ENCODE results near the gene NTRK3. TPM values are rescaled to one million over a fixed set of nuclear protein-coding genes. Genes with fewer than 3 reads are reported as not detected.

The NTRK3 gene
- total and polyA plus RNA-seq, 2 of the 8 experiments (the other 6 are each of a cell fraction or from before 2014, with no cell fraction given), result 4.5 to 6.8 TPM

DNA sequence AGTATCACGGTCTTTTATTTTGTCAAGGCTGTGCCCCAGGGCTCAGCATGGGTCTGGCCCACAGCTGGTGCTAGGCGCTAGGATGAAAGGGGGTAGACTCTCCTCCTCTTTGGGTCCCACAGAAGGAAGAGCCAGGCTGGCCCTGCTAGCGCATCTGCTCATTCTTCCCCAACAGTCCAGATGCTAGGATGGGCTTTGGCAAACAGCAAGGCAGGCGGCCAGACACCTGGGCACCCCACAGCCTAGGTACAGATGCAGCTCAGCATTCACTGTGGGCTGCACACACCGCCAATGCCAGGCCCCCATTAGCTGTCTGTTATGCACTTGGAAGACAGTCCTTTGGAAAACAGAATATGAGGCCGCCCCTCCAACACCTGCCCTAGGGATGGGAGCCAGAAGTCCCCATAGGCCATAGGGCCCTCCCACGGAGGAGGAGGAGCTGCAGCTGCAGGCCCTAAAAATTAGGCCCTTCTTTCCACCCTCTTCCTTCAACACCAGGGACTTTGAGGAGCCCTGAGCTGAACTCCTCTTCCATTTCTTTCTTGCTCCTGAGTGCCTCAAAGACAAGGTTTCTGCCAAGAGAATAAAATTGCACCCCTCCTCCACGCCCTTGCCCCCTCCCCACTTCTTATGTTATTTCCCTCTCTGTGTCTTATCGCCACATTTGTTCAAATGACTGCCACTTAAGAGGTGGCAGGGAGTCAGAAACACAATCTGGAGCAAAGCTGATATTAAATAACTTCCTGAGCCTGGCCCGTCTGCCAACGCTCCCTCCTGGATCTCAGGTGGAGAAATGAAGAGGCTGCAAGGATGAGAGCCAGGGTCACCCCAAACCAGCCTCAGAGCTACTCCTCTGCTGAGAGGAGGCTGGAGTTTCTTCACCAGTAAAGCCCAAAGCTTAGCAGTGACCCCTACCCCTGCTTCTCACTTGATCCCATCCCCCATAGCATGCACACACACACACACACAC is 13.7 kb downstream of the NTRK3 start:
- FAIRE-seq, result no peak
- H3K9ac ChIP-seq (replicated peaks in 1 of 4; ENCODE audit: extremely low read depth in 1 of 4, low read depth in 3 of 4, low read length in 3 of 4), result no peak overlapping the region
- H2AK5ac ChIP-seq (ENCODE audit: low read depth, low read length), result no peak overlapping the region
- H3K4me3 ChIP-seq (ENCODE audit: extremely low read depth in 1 of 4, insufficient read depth in 2 of 4, low read depth in 3 of 4, low read length in 4 of 4), result no peak overlapping the region
- H3K36me3 ChIP-seq (ENCODE audit: control insufficient read depth in 2 of 4, insufficient read depth in 4 of 4, low read length in 3 of 4), result no peaks in the 10 kb centered on the region
- no peaks in the 10 kb centered on the region for H3K79me1 ChIP-seq (ENCODE audit: low read depth, low read length)
- no peak overlapping the region for H3K23ac ChIP-seq (ENCODE audit: insufficient read length)
- H4K20me1 ChIP-seq (replicated peaks in 1 of 2; ENCODE audit: control insufficient read depth in 1 of 2, insufficient read depth in 2 of 2, low read length in 2 of 2), result no peaks in the 10 kb centered on the region
- DNase-seq (ENCODE audit: low read depth in 1 of 2, low spot score in 2 of 2), result no peak
- H3K27ac ChIP-seq (ENCODE audit: low read depth, low read length), result no peak overlapping the region
- CTCF ChIA-PET (ENCODE audit: partially characterized antibody), result interaction anchor here (0.7 to 10.7 kb wide), 37 partner anchors 9 to 626 kb away, joined by 3 to 144 read pairs (median 4); partner anchors contain the start of gene NTRK3
- H3K4me2 ChIP-seq (ENCODE audit: insufficient read depth in 1 of 2, low read depth in 2 of 2, low read length in 2 of 2), result no peak overlapping the region
- H3K4ac ChIP-seq (replicated peaks; ENCODE audit: insufficient read length, low read depth, low read length), result no peak overlapping the region
- H2BK120ac ChIP-seq (replicated peaks; ENCODE audit: low read depth, low read length), result no peak overlapping the region
- H4K91ac ChIP-seq (replicated peaks; ENCODE audit: insufficient read length, low read length), result no peak overlapping the region
- TF ChIP-seq HDAC2 (IDR thresholded peaks at IDR 0.05; ENCODE audit: borderline replicate concordance in 1 of 2, low read depth in 2 of 2, low read length in 2 of 2), result no peak
- TF ChIP-seq EZH2 (IDR thresholded peaks at IDR 0.05; ENCODE audit: low read depth, low read length, severe bottlenecking), result no peak
- TF ChIP-seq NANOG (IDR thresholded peaks at IDR 0.05; ENCODE audit: insufficient read depth, low read depth, low read length, poor library complexity, severe bottlenecking), result no peak
- TF ChIP-seq POLR2A (IDR thresholded peaks at IDR 0.05; ENCODE audit: control extremely low read depth in 1 of 2, low read depth in 2 of 2, low read length in 2 of 2), result no peak
- no peak for TF ChIP-seq HDAC6 (IDR thresholded peaks at IDR 0.05; ENCODE audit: low read depth, low read length)
- TF ChIP-seq, protein P1, sequence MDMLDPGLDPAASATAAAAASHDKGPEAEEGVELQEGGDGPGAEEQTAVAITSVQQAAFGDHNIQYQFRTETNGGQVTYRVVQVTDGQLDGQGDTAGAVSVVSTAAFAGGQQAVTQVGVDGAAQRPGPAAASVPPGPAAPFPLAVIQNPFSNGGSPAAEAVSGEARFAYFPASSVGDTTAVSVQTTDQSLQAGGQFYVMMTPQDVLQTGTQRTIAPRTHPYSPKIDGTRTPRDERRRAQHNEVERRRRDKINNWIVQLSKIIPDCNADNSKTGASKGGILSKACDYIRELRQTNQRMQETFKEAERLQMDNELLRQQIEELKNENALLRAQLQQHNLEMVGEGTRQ (IDR thresholded peaks at IDR 0.05; ENCODE audit: low read length), result no peak
- no peak for TF ChIP-seq CEBPB (IDR thresholded peaks at IDR 0.05; ENCODE audit: low read depth, low read length)
- no peak for TF ChIP-seq SAP30 (IDR thresholded peaks at IDR 0.05; ENCODE audit: insufficient read depth, insufficient replicate concordance, low read length)
- no peak for TF ChIP-seq JUND (IDR thresholded peaks at IDR 0.05; ENCODE audit: low read length)
- H2BK15ac ChIP-seq (ENCODE audit: low read length), result no peak overlapping the region
- H3K4me1 ChIP-seq (replicated peaks in 1 of 4; ENCODE audit: control insufficient read depth in 3 of 4, insufficient read depth in 4 of 4, low read length in 3 of 4), result peaks cover 0 to 7% (median 4%) of the 10 kb centered on the region in 4 experiments; a peak in 4 of 7 replicates
- POLR2A ChIA-PET (ENCODE audit: partially characterized antibody), result no interaction called here
- H2BK20ac ChIP-seq (ENCODE audit: low read length), result no peak overlapping the region
- no peak overlapping the region for H3K18ac ChIP-seq (ENCODE audit: extremely low read depth, low read length)
- no peak overlapping the region for H2BK5ac ChIP-seq (ENCODE audit: low read depth, low read length)
- peaks cover 5% of the 10 kb centered on the region; the same call in 1 of the 2 replicates for H3K23me2 ChIP-seq (ENCODE audit: low read depth, low read length)
- H4K5ac ChIP-seq (ENCODE audit: insufficient read length, low read depth, low read length), result no peak overlapping the region
- no peak overlapping the region for H3K14ac ChIP-seq (ENCODE audit: insufficient read length)
- H3K79me2 ChIP-seq (ENCODE audit: control insufficient read depth in 1 of 2, insufficient read depth in 2 of 2, low read length in 2 of 2), result no peaks in the 10 kb centered on the region
- no peak overlapping the region for H2AFZ ChIP-seq (ENCODE audit: low read length)
- H3K27me3 ChIP-seq (replicated peaks in 1 of 4; ENCODE audit: control insufficient read depth in 3 of 4, extremely low read depth in 1 of 4, insufficient read depth in 3 of 4, low read length in 3 of 4), result peaks cover 0 to 4% (median 2%) of the 10 kb centered on the region in 4 experiments; a peak in 3 of 7 replicates
- WGBS, 2 experiments (ENCODE audit: extremely low coverage in 1 of 2, insufficient coverage in 1 of 2, insufficient read length in 1 of 2, insufficient replicate concordance in 2 of 2, low coverage in 1 of 2, low lambda C conversion rate in 2 of 2, missing lambda C conversion rate in 1 of 2), result 89% methylated on average over 11 of the region's 11 CpGs; no CpG with 5 or more reads in 1 of the 2 experiments
- no peaks in the 10 kb centered on the region for H3K9me3 ChIP-seq (ENCODE audit: insufficient read depth in 2 of 2, low read depth in 1 of 2, low read length in 1 of 2)
- H2BK12ac ChIP-seq (ENCODE audit: low read depth, low read length), result no peak overlapping the region
- H4K8ac ChIP-seq (ENCODE audit: extremely low read depth, insufficient read depth, low read length), result no peak overlapping the region
- no peak overlapping the region for H3K56ac ChIP-seq (replicated peaks; ENCODE audit: insufficient read length, low read depth, low read length)
